Mucosa of rectum (tissue), 2 donors: ENCODE measurements around the gene APPL2.

ENCODE experiments used
- H3K27ac ChIP-seq, 2 donors: one replicate each; pipeline ENCODE4 v1.7.0; 2013; ENCODE audit warnings: inconsistent platforms in 2 of 2, low read depth in 2 of 2, low read length in 2 of 2
- H3K27me3 ChIP-seq, 2 donors: one replicate each; pipeline ENCODE4 v1.7.0; 2013; ENCODE audit warnings: low read length in 2 of 2; ENCODE audit not compliant: control insufficient read depth in 2 of 2, insufficient read depth in 2 of 2
- H3K36me3 ChIP-seq, 2 donors: one replicate each; pipeline ENCODE4 v1.7.0; 2013; ENCODE audit warnings: low read length in 2 of 2; ENCODE audit not compliant: control insufficient read depth in 2 of 2, insufficient read depth in 2 of 2
- H3K4me1 ChIP-seq, 2 donors: one replicate each; pipeline ENCODE4 v1.7.0; 2013; ENCODE audit warnings: low read length in 2 of 2, mild to moderate bottlenecking in 1 of 2; ENCODE audit not compliant: control insufficient read depth in 2 of 2, insufficient read depth in 2 of 2
- H3K4me3 ChIP-seq, 2 donors: one replicate each; pipeline ENCODE4 v1.7.0; 2013; ENCODE audit warnings: low read length in 2 of 2
- H3K9ac ChIP-seq, 2 donors: one replicate each; pipeline ENCODE4 v1.7.0; 2013; ENCODE audit warnings: low read length in 2 of 2, low read depth in 1 of 2, mild to moderate bottlenecking in 1 of 2
- H3K9me3 ChIP-seq, 2 donors: one replicate each; pipeline ENCODE4 v1.7.0; 2013; ENCODE audit warnings: low read length in 2 of 2; ENCODE audit not compliant: control insufficient read depth in 2 of 2
- donor health status: healthy.
- donor health status: Normal muscosa, but diverticular disease.

The APPL2 gene

GRCh38 chr12:105158876-105159275, 77.1 kb downstream of the APPL2 start:
- no peak overlapping the region for H3K9ac ChIP-seq
- H3K27me3 ChIP-seq, result no peaks in the 10 kb centered on the region
- peaks cover 32 to 45% of the 10 kb centered on the region in 2 donors for H3K36me3 ChIP-seq
- no peak overlapping the region for H3K27ac ChIP-seq
- H3K9me3 ChIP-seq, result no peaks in the 10 kb centered on the region
- H3K4me3 ChIP-seq, result no peak overlapping the region
- H3K4me1 ChIP-seq, result no peaks in the 10 kb centered on the region

- H3K9me3 ChIP-seq, result no peaks in the 10 kb centered on the region
- H3K36me3 ChIP-seq, result peaks cover 31 to 46% of the 10 kb centered on the region in 2 donors
- H3K4me3 ChIP-seq, result no peak overlapping the region
- H3K9ac ChIP-seq, result no peak overlapping the region
- H3K4me1 ChIP-seq, result no peaks in the 10 kb centered on the region
- no peaks in the 10 kb centered on the region for H3K27me3 ChIP-seq
- H3K27ac ChIP-seq, result no peak overlapping the region
Observed at GRCh38 chr12:105157606-105158005, 78.4 kb downstream of the APPL2 start.

- Histone ChIP-seq H3K27ac (no peak overlapping the region), H3K4me1 (no peaks in the 10 kb centered on the region), H3K36me3 (peaks cover 30 to 43% of the 10 kb centered on the region in 2 donors), H3K9me3 (no peaks in the 10 kb centered on the region), H3K27me3 (no peaks in the 10 kb centered on the region), H3K4me3 (no peak overlapping the region), H3K9ac (no peak overlapping the region)
Observed at GRCh38 chr12:105156260-105156659, 79.7 kb downstream of the APPL2 start.

GRCh38 chr12:105142259-105142658, 93.7 kb downstream of the APPL2 start:
- Histone ChIP-seq H3K36me3 (peaks cover 37 to 43% of the 10 kb centered on the region in 2 donors), H3K27ac (no peak overlapping the region), H3K4me1 (no peaks in the 10 kb centered on the region), H3K9me3 (no peaks in the 10 kb centered on the region), H3K27me3 (no peaks in the 10 kb centered on the region), H3K4me3 (no peak overlapping the region), H3K9ac (no peak overlapping the region)

GRCh38 chr12:105141320-105141922, 94.6 kb downstream of the APPL2 start:
- Histone ChIP-seq H3K9me3 (no peaks in the 10 kb centered on the region), H3K27ac (no peak overlapping the region), H3K36me3 (peaks cover 34 to 40% of the 10 kb centered on the region in 2 donors), H3K27me3 (no peaks in the 10 kb centered on the region), H3K9ac (no peak overlapping the region), H3K4me3 (no peak overlapping the region), H3K4me1 (no peaks in the 10 kb centered on the region)

GRCh38 chr12:105138248-105138647, 97.7 kb downstream of the APPL2 start:
- Histone ChIP-seq H3K9me3 (no peaks in the 10 kb centered on the region), H3K9ac (no peak overlapping the region), H3K27ac (no peak overlapping the region), H3K4me3 (no peak overlapping the region), H3K27me3 (no peaks in the 10 kb centered on the region), H3K4me1 (no peaks in the 10 kb centered on the region), H3K36me3 (peaks cover 42 to 43% of the 10 kb centered on the region in 2 donors)
